ENCODE data around the gene LAMC3. TPM values are rescaled to one million over a fixed set of nuclear protein-coding genes. Genes with fewer than 3 reads are reported as not detected.

LAMC3 gene
- polyA plus RNA-seq, 1 of the 3 experiments (the other 2 are of a cell fraction) = 0.07 TPM

GRCh38 chr9:131067625-131068024 lies 58.7 kb downstream of the LAMC3 start:
- Histone ChIP-seq H4K20me1 (ENCODE audit: insufficient read depth) (no peaks in the 10 kb centered on the region), H3K4me2 (no peak overlapping the region), H3K9ac (no peak overlapping the region), H3K4me3 (ENCODE audit: low read depth in 2 of 2, low read length in 1 of 2) (no peak overlapping the region), H3K27me3 (ENCODE audit: insufficient read depth) (peaks cover 5% of the 10 kb centered on the region; the same call in 1 of the 2 replicates), H3K9me2 (no peaks in the 10 kb centered on the region), H3K9me3 (no peaks in the 10 kb centered on the region), H3K79me2 (ENCODE audit: insufficient read depth) (no peaks in the 10 kb centered on the region), H3K4me1 (ENCODE audit: control insufficient read depth in 1 of 2, insufficient read depth in 2 of 2, low read depth in 1 of 2, low read length in 1 of 2) (peaks cover 0 to 6% of the 10 kb centered on the region in 2 experiments; a peak in 1 of 4 replicates), H2AFZ (ENCODE audit: low read depth) (no peak overlapping the region), H3K36me3 (replicated peaks in 1 of 2; ENCODE audit: control insufficient read depth in 1 of 2, insufficient read depth in 2 of 2, low read length in 1 of 2) (no peaks in the 10 kb centered on the region), H3K27ac (ENCODE audit: low read depth in 2 of 2, low read length in 1 of 2) (no peak overlapping the region), H3F3A (replicated peaks; ENCODE audit: insufficient read depth) (no peaks in the 10 kb centered on the region)
- ChIA-PET CTCF (interaction anchor here (0.9 to 1.4 kb wide), 2 partner anchors 10 to 269 kb away, joined by 3 to 5 read pairs; no protein-coding TSS in a partner anchor), POLR2A (no interaction called here)
- TF ChIP-seq EP300 (IDR thresholded peaks at IDR 0.05; ENCODE audit: borderline replicate concordance in 1 of 2, low read depth in 1 of 2, low read length in 1 of 2) = no peak
- no peak for TF ChIP-seq NFIC (IDR thresholded peaks at IDR 0.05; ENCODE audit: borderline replicate concordance)
- no peak for TF ChIP-seq IRF3 (IDR thresholded peaks at IDR 0.05; ENCODE audit: low read depth, low read length)
- TF ChIP-seq FOXJ3 (CRISPR knock-in tag; IDR thresholded peaks at IDR 0.05) = no peak
- no peak for TF ChIP-seq ELF1 (IDR thresholded peaks at IDR 0.05)
- TF ChIP-seq TEAD4 (IDR thresholded peaks at IDR 0.05; ENCODE audit: borderline replicate concordance, insufficient read depth) = no peak
- TF ChIP-seq RAD21 (IDR thresholded peaks at IDR 0.05; ENCODE audit: low read length) = no peak
- no peak for TF ChIP-seq FOXM1 (IDR thresholded peaks at IDR 0.05; ENCODE audit: low read depth)
- no peak for TF ChIP-seq FOSL2 (IDR thresholded peaks at IDR 0.05; ENCODE audit: borderline replicate concordance, low read depth)
- TF ChIP-seq RXRA (IDR thresholded peaks at IDR 0.05; ENCODE audit: borderline replicate concordance, low read depth) = no peak
- TF ChIP-seq, protein P1, sequence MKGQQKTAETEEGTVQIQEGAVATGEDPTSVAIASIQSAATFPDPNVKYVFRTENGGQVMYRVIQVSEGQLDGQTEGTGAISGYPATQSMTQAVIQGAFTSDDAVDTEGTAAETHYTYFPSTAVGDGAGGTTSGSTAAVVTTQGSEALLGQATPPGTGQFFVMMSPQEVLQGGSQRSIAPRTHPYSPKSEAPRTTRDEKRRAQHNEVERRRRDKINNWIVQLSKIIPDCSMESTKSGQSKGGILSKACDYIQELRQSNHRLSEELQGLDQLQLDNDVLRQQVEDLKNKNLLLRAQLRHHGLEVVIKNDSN (IDR thresholded peaks at IDR 0.05; ENCODE audit: borderline replicate concordance, low read depth) = no peak
- no peak for TF ChIP-seq MXI1 (IDR thresholded peaks at IDR 0.05; ENCODE audit: low read depth, low read length)
- TF ChIP-seq CHD2 (IDR thresholded peaks at IDR 0.05; ENCODE audit: low read length, partially characterized antibody) = no peak
- no peak for TF ChIP-seq REST (IDR thresholded peaks at IDR 0.05; ENCODE audit: low read depth, low read length)
- TF ChIP-seq SMC3 (IDR thresholded peaks at IDR 0.05; ENCODE audit: low read depth, low read length) = no peak
- no peak for TF ChIP-seq GATA2 (CRISPR knock-in tag; IDR thresholded peaks at IDR 0.05)
- TF ChIP-seq PBX3 (IDR thresholded peaks at IDR 0.05) = no peak
- no peak for TF ChIP-seq MEF2A (IDR thresholded peaks at IDR 0.05; ENCODE audit: borderline replicate concordance, low read depth)
- WGBS (ENCODE audit: low lambda C conversion rate) = 55% methylated on average over 6 of the region's 9 CpGs
- DNase-seq = no peak

Measured in SK-N-SH (cell line).